SU-DHL-6 (cell line): ENCODE results near the gene FADS6.

Experiments
- H2AFZ ChIP-seq: fragments of 200-600 bp; sonication (generic); 2 replicates; pipeline ENCODE4 v1.6.1; 2014; ENCODE audit warnings: low read depth, mild to moderate bottlenecking, moderate library complexity, mixed read lengths, antibody characterized with exemption, low read length; ENCODE audit not compliant: severe bottlenecking
- H3F3A ChIP-seq: fragments of 200-600 bp; shearing (Covaris generic); 2 replicates; pipeline ENCODE4 v1.6.0; 2016; ENCODE audit warnings: antibody characterized with exemption, mild to moderate bottlenecking; ENCODE audit not compliant: insufficient read depth
- H3K27ac ChIP-seq: fragments of 200-600 bp; sonication (generic); 2 replicates; pipeline ENCODE4 v1.5.1; 2016; ENCODE audit warnings: low read depth, mild to moderate bottlenecking, low read length, moderate library complexity, mixed read lengths
- H3K27me3 ChIP-seq: fragments of 200-600 bp; sonication (generic), shearing (Covaris generic); 2 replicates; pipeline ENCODE4 v1.6.0; 2014; ENCODE audit warnings: mild to moderate bottlenecking, low read length
- H3K36me3 ChIP-seq: fragments of 200-600 bp; sonication (generic); 2 replicates; pipeline ENCODE4 v1.6.1; 2014; ENCODE audit warnings: mild to moderate bottlenecking, low read length, mixed read lengths
- H3K4me2 ChIP-seq: fragments of 300-600, 200-600 bp; shearing (Covaris generic), sonication (generic); 2 replicates; pipeline ENCODE4 v1.6.0; 2014; ENCODE audit warnings: low read length, low read depth, mild to moderate bottlenecking; ENCODE audit not compliant: poor library complexity, severe bottlenecking
- H3K4me3 ChIP-seq: fragments of 200-600 bp; sonication (generic); 2 replicates; pipeline ENCODE4 v1.5.1; 2014; ENCODE audit warnings: antibody characterized with exemption, low read length, mild to moderate bottlenecking, mixed read lengths; ENCODE audit not compliant: insufficient read depth, poor library complexity, severe bottlenecking
- H3K79me2 ChIP-seq: fragments of 200-600 bp; sonication (generic); 2 replicates; pipeline ENCODE4 v1.6.1; 2014; ENCODE audit warnings: mild to moderate bottlenecking, low read length, moderate library complexity; ENCODE audit not compliant: insufficient read depth
- H3K9ac ChIP-seq: fragments of 200-600 bp; sonication (generic); 2 replicates; pipeline ENCODE4 v1.7.0; 2014; ENCODE audit warnings: mild to moderate bottlenecking, low read length
- H3K9me2 ChIP-seq: fragments of 200-600 bp; sonication (generic); replicated peaks from 2 replicates; pipeline ENCODE4 v1.6.1; 2014; ENCODE audit warnings: low read length; ENCODE audit not compliant: insufficient read depth
- H3K9me3 ChIP-seq: fragments of 200-600 bp; sonication (generic); 2 replicates; pipeline ENCODE4 v1.6.1; 2014; ENCODE audit warnings: low read length, mixed read lengths; ENCODE audit not compliant: insufficient read depth
- H4K20me1 ChIP-seq: fragments of 200-600 bp; sonication (generic); 2 replicates; pipeline ENCODE4 v1.6.1; 2014; ENCODE audit warnings: low read depth, mild to moderate bottlenecking, antibody characterized with exemption, low read length, moderate library complexity, mixed read lengths
- CTCF ChIP-seq: fragments of 200-600 bp; sonication (generic); IDR thresholded peaks from one replicate; pipeline ENCODE4 v1.5.1; 2017; ENCODE audit warnings: antibody characterized with exemption, mild to moderate bottlenecking, low read length, moderate library complexity; ENCODE audit not compliant: insufficient read depth, poor library complexity, severe bottlenecking
- EZH2phosphoT487 ChIP-seq: fragments of 200-600 bp; sonication (generic), shearing (Covaris generic); conservative IDR thresholded peaks from 2 replicates; pipeline ENCODE4 v1.6.1; 2018; ENCODE audit warnings: mild to moderate bottlenecking, antibody characterized with exemption, low read length, moderate library complexity, mixed read lengths

The FADS6 gene

GRCh38 chr17:74928786-74929185 is 35.4 kb upstream of the FADS6 start:
- H3K79me2 ChIP-seq, result no peaks in the 10 kb centered on the region
- no peaks in the 10 kb centered on the region for H3K27me3 ChIP-seq
- no peaks in the 10 kb centered on the region for H3K36me3 ChIP-seq
- TF ChIP-seq EZH2phosphoT487 (no peak), CTCF (no peak)
- H3K9ac ChIP-seq, result no peak overlapping the region
- no peak overlapping the region for H3K4me2 ChIP-seq
- H4K20me1 ChIP-seq, result no peaks in the 10 kb centered on the region
- no peaks in the 10 kb centered on the region for H3K9me3 ChIP-seq
- H3K4me3 ChIP-seq, result no peak overlapping the region
- H3K9me2 ChIP-seq, result no peaks in the 10 kb centered on the region
- no peak overlapping the region for H2AFZ ChIP-seq
- no peaks in the 10 kb centered on the region for H3F3A ChIP-seq
- H3K27ac ChIP-seq, result no peak overlapping the region

GRCh38 chr17:74925242-74925641 is 31.8 kb upstream of the FADS6 start:
- Histone ChIP-seq H3K9me3 (no peaks in the 10 kb centered on the region), H3K79me2 (no peaks in the 10 kb centered on the region), H3K4me3 (no peak overlapping the region), H4K20me1 (no peaks in the 10 kb centered on the region), H3K27ac (no peak overlapping the region), H3K4me2 (no peak overlapping the region), H3K9ac (no peak overlapping the region), H3K36me3 (no peaks in the 10 kb centered on the region), H3K27me3 (no peaks in the 10 kb centered on the region), H3K9me2 (no peaks in the 10 kb centered on the region), H3F3A (no peaks in the 10 kb centered on the region), H2AFZ (no peak overlapping the region)
- TF ChIP-seq EZH2phosphoT487, result no peak
- TF ChIP-seq CTCF, result no peak

GRCh38 chr17:74924250-74924948 is 31.0 kb upstream of the FADS6 start, which contains the start of gene OTOP2:
Gene OTOP2 (plus strand): TSS chr17:74924273. CDS start chr17:74924633, 360 bp downstream.
- Histone ChIP-seq H3K27me3 (no peaks in the 10 kb centered on the region), H3K9me2 (no peaks in the 10 kb centered on the region), H3K9ac (no peak within 1 kb of the TSS), H2AFZ (no peak within 1 kb of the TSS), H3K36me3 (no peaks in the 10 kb centered on the region), H3K4me3 (no peak within 1 kb of the TSS), H3K4me2 (no peak within 1 kb of the TSS), H4K20me1 (no peaks in the 10 kb centered on the region), H3K79me2 (no peaks in the 10 kb centered on the region), H3F3A (no peaks in the 10 kb centered on the region), H3K27ac (no peak within 1 kb of the TSS), H3K9me3 (no peaks in the 10 kb centered on the region)
- no peak for TF ChIP-seq EZH2phosphoT487

GRCh38 chr17:74923538-74924249 is 30.3 kb upstream of the FADS6 start:
- Histone ChIP-seq H3K79me2 (no peaks in the 10 kb centered on the region), H3K27ac (no peak overlapping the region), H4K20me1 (no peaks in the 10 kb centered on the region), H3K9me2 (no peaks in the 10 kb centered on the region), H3K4me3 (no peak overlapping the region), H3K9ac (no peak overlapping the region), H3K9me3 (no peaks in the 10 kb centered on the region), H3K4me2 (no peak overlapping the region), H3K27me3 (no peaks in the 10 kb centered on the region), H2AFZ (no peak overlapping the region), H3K36me3 (no peaks in the 10 kb centered on the region), H3F3A (no peaks in the 10 kb centered on the region)
- no peak for TF ChIP-seq EZH2phosphoT487
- peak; percentile 45 for TF ChIP-seq CTCF
